ENCODE data around the gene TTC3.

The TTC3 gene

GRCh38 chr21:37060296-37060695 is 12.8 kb upstream of the TTC3 start:
- DNase-seq = peak in 1 of 5 donors; percentile 7

DNA sequence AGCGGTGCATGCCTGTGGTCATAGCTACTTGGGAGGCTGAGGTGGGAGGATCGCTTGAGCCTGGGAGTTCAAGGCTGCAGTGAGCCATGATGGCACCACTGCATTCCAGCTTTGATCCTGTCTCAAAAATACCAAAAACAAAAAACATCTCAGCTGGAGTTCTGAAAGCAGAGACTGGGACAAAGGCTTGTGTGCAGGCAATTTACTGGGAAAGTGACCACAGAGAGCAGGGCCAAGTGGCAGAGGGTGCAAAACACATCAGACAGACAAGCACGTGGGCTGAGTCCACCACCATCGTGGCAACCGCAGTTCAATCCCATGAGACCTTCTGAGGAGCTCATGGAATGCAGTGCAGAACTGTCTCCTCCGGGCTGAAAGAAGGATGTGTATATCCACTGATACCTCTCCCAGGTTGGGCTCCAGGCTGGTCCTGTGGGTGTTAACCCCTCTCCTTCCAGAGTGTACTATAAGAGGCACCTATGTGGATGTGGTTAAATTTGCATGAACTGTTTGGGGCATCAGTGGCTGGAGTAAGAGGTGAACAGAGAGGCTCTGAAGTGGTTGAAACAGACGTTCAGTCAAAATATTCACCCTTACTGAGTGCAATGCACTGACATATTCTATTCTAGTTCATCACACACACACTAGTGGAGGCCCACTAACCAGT is 11.0 kb upstream of the TTC3 start:
- DNase-seq = no peak

GRCh38 chr21:37062593-37062935 is 10.5 kb upstream of the TTC3 start:
- DNase-seq = no peak

- no peak for DNase-seq
These were observed 9.6 kb upstream of the TTC3 start for GRCh38 chr21:37063433-37063832.

GRCh38 chr21:37064841-37065240 is 8.2 kb upstream of the TTC3 start:
- DNase-seq = no peak

DNA sequence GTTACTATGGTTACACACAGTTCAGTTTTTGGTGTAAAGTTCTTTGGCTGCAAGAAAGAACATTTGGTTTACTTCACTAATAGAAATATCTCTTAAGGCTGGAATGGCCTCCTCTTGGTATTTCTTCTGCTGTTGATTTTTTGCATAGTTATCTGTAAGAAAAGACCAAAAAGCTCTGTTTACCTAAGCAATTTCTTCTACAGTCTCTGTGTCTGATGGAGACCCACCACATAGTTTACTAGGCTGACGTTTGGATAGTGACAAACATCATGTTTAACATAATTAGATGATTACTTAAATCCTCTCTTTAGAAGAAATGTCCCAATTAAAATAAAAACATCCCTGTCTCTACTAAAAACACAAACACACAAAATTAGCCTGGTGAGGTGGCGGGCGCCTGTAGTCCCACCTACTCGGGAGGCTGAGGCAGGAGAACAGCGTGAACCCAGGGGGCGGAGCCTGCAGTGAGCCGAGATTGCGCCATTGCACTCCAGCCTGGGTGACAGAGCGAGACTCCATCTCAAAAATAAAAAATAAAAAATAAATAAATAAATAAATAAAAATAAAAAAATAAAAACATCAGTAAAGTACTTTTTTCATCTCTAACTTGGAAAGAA is 7.4 kb upstream of the TTC3 start:
- no peak for DNase-seq

- DNase-seq = peak in 1 of 5 donors; percentile 4
These were observed 1.3 kb upstream of the TTC3 start for GRCh38 chr21:37071561-37072273.

DNA sequence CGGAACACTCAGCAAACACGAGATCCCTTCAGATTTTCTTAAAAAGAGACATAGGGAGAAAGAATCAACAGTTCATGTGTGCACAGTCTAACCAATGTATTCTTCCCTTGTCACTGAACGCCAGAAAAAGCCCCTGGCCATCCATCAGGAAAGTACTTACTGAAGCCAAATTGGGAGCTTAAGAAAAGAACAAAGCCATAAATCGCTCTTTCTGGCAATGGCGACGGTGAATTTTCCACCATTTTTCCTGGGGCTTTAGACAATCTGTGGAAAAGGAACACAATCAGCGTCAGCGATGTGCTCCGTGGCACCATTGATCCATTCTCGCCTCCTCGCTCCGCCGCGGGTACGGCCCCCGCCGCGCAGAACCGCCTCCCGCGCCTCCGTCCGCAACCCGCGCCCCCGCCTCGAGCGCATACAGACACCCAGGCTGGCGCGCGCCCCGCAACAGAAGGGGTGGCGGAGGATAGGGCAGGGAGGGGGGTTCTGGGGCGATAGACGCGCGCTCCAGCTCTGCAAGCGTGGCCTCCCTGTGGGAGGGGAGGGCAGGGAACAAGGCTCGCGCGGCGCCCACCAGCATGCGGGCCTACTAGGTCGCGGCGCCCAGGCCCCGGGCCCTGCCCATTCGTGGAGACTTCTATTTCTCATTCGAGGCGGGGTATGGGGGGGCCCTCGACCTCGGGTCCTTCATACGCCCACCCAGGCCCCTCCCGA is 623 bp upstream of the TTC3 start:
- DNase-seq = peak in 3 of 5 donors; percentile 58 to 68 (median 59)

DNA sequence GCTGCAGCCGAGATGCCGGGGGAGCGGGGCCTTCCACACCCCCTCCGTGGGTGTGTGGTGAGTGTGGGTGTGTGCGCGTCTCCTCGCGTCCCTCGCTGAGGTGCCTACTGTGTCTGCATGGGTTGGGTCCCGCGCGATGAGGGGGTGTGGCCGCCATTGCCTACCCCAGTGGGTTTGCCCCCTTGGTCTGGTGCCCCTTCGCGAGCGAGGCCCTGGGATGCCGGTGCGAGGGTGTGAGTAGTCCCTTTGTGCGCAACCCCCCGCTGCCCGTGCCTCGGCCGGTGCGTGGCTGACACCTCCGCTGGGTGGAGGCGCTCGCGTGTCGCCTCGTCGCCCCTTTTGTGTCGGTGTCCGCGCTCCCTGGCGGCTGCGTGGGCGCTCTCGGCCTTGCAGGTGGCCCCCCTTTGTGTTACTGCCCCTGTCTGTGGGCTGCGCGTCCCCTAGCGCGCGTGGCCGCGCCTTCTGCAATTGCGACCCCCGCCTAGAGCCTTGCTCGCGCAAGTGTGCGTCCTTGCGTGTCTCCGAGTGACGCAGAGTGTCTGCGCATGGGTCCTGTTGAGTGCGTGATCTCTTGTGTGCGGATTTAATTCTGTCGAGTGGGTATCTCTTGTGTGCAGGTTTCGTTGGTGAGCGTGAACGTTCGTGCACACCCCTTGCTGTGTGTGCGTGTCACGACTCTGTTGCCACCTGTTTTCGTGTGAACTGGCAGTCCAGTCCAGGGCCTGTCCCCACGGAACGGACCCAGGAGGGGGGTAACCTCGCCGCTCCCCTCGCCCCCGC is 553 bp downstream of the TTC3 start:
- peak; percentile 39 to 70 (median 55) for DNase-seq

- DNase-seq = no peak
These were observed 1.1 kb downstream of the TTC3 start for GRCh38 chr21:37074197-37074510.

DNA sequence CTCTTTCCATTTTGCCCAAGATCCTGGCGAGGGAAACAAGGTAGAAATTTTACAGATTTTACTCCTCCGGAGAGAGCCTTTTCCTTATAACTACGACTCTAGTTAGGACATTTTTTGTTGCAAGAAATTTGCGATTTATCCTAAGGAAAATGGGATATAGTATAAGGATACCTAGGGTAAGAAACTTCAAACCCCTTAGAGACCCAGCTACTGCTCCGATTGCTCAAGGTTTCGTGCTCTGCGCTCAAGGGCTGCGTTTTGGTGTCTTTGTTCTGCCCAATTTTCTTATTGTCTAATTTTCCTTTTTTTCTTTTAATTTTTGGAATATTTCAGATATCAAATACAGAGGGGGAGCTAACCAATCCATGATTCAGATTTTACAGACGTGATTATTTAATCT is 1.5 kb downstream of the TTC3 start:
- no peak for DNase-seq

- no peak for DNase-seq
These were observed 2.2 kb downstream of the TTC3 start for GRCh38 chr21:37075214-37075770.

GRCh38 chr21:37076087-37076850 is 3.2 kb downstream of the TTC3 start:
- no peak for DNase-seq

DNA sequence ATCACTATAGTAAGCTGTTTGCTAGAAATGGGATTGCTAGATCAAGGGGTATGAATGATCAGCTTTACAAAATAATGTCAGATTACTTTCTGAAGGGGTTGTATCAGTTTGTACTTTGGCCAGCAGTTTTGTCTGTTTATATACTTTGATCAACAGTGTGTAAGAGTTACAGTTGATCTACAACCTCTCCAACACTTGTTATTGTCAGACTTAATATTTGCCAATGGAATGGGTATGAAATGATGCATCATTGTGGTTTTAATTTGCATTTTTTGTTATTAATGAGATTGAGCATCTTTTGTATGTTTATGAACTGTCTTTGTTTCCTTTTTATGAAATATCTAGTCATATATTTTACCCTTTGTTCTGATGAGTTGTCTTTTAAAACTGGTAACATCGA is 4.3 kb downstream of the TTC3 start:
- no peak for DNase-seq

DNA sequence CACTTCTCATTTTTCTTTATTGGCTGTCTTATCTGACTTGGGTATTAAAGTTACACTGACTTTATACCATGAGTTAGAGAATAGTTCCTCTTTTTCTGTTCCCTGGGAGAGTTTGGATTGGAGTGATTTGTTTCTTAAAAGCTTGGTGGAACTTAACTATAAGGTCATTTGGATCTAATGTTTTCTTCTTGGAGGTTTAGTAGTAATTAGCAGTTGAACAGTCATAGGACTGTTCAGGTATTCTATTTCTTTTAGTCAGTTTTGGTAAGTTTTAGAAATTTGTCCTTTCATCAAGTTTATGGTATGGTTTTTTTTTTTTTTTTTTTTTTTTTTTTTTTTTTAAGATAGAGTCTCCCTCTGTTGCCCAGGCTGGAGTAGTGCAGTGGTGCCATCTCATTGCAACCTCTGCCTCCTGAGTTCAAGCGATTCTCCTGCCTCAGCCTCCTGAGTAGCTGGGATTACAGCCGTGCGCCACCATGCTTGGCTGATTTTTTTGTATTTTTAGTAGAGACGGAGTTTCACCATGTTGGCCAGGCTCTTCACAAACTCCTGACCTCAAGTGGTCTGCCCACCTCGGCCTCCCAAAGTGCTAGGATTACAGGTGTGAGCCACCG is 6.3 kb downstream of the TTC3 start:
- DNase-seq = peak in 1 of 5 donors; percentile 8

- no peak for DNase-seq
These were observed 9.3 kb downstream of the TTC3 start for GRCh38 chr21:37082375-37082774.

DNA sequence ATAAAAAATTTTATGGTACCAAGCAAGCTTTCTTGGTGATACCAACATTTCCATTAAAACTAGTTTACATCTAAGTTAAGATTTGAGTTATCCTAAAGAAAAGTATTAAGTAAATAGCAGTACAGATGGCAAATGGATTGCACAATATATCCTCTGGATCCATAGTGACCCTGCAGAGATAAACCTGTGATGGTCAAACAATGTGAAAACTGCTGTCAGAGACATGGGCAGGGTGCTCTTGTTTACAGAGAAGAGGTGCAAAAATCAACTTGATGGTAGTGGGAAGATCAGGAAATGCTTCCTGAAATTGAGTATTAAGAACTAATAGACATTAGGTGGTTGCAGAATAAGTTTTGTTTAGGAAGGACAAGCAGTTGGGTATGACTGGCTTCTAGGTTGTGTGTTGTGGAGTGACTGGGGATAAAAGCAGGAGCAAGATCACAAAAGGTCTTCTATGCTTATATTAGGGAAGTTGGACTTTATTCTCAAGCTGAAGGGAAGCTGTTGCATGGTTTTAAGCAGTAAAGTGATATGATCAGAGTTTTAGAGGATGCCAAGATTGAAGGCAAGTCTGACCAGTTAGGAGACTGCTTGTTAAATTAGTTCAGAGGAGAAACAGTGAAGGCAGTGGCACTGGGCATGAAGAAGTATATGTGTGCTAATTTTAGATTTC is 9.9 kb downstream of the TTC3 start:
- DNase-seq = no peak

GRCh38 chr21:37085726-37086125 is 12.7 kb downstream of the TTC3 start:
- no peak for DNase-seq

DNA sequence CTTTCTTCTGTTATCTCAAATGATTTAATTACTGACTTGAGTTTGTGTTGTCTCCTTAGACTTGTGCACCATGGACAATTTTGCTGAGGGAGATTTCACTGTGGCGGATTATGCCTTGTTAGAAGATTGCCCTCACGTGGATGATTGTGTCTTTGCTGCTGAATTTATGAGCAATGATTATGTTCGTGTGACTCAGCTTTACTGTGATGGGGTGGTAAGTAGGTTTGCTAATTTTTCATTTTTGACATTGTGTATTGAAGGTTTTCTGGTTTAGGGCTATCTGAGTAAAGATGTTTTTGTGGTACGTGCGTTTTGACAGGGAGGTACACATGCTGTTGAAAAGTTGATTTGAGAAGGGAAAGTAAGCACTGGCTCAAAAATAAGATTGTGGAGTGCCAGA is 14.1 kb downstream of the TTC3 start:
- DNase-seq = no peak

- DNase-seq = no peak
These were observed 15.2 kb downstream of the TTC3 start for GRCh38 chr21:37088186-37088735.

Data from T-helper 1 cell (primary cell).